Lung (tissue), 12 donors: Measurements from ENCODE around the gene SDS. TPM values are rescaled to one million over a fixed set of nuclear protein-coding genes. Genes with fewer than 3 reads are reported as not detected.

Experiments
- ATAC-seq: fragments of 200-7000 bp; cut with Tn5 transposase; one replicate; pipeline ENCODE4 v1.9.1; 2020; ENCODE audit warnings: moderate number of reproducible peaks; ENCODE audit not compliant: insufficient read depth, low FRiP score
- DNase-seq, 3 donors: peaks; one replicate each; pipeline ENCODE4 v3.0.0-alpha.2; 2013 to 2017
- H3K27ac ChIP-seq, 2 donors: one replicate each; pipeline ENCODE4 v1.5.1; 2013; ENCODE audit warnings: mild to moderate bottlenecking in 2 of 2, moderate library complexity in 2 of 2, control low read depth in 1 of 2, inconsistent platforms in 1 of 2, low read depth in 1 of 2, low read length in 1 of 2
- H3K27me3 ChIP-seq, 3 donors: one replicate each; pipeline ENCODE4 v1.5.1; 2013; ENCODE audit warnings: low read length in 2 of 3; ENCODE audit not compliant: control insufficient read depth in 3 of 3, insufficient read depth in 3 of 3
- H3K36me3 ChIP-seq, 4 donors: one replicate each; pipeline ENCODE4 v1.5.1; 2013; ENCODE audit warnings: low read length in 4 of 4, mild to moderate bottlenecking in 1 of 4, moderate library complexity in 1 of 4; ENCODE audit not compliant: control insufficient read depth in 4 of 4, insufficient read depth in 4 of 4
- H3K4me1 ChIP-seq, 5 donors: one replicate each; pipeline ENCODE4 v1.5.1; 2013; ENCODE audit warnings: low read length in 5 of 5, mild to moderate bottlenecking in 2 of 5, moderate library complexity in 1 of 5; ENCODE audit not compliant: control insufficient read depth in 5 of 5, insufficient read depth in 5 of 5
- H3K4me3 ChIP-seq: one replicate; pipeline ENCODE4 v1.5.1; 2013; ENCODE audit warnings: mild to moderate bottlenecking, control low read depth, moderate library complexity
- H3K9ac ChIP-seq, 2 donors: one replicate each; pipeline ENCODE4 v1.5.1; 2013; ENCODE audit warnings: low read length in 2 of 2, control low read depth in 1 of 2; ENCODE audit not compliant: insufficient read depth in 1 of 2
- H3K9me3 ChIP-seq, 4 donors: one replicate each; pipeline ENCODE4 v1.5.1; 2013; ENCODE audit warnings: low read length in 3 of 4, mild to moderate bottlenecking in 1 of 4, moderate library complexity in 1 of 4; ENCODE audit not compliant: control insufficient read depth in 4 of 4, insufficient read depth in 3 of 4
- WGBS, 2 donors: extraction: QIAGEN DNeasy Blood & Tissue Kit; methylation state at CpG; one replicate each; pipeline ENCODE4 v1.1.7; 2013; 5-methylcytosine and 5-hydroxymethylcytosine counted together
- polyA plus RNA-seq, 2 donors: library from polyadenylated mRNA; stranded (reverse); fragments of 200-250 nt; gene quantifications; one replicate each; pipeline ENCODE4 v1.2.1, GENCODE V29; 2013
- total RNA-seq, 2 donors: library from RNA; depleted of rRNA in 1 of 2; stranded (reverse); fragments of >200 nt in 1 of 2; gene quantifications; one replicate each; pipeline ENCODE4 v1.2.1, GENCODE V29; 2014 to 2021
- TF ChIP-seq, protein P1 (sequence below): IDR thresholded peaks from 2 replicates; pipeline ENCODE4 v1.5.1; 2012; ENCODE audit warnings: mild to moderate bottlenecking; ENCODE audit errors: control extremely low read depth, extremely low read depth
- donor health status: control.
- donor health status: control.
- donor health status: Bipolar disorder and iron deficiency.
- donor health status: healthy.
- donor health status: DM: yes; HTN: yes; CAD: no.

The SDS gene
- total and polyA plus RNA-seq, 4 donors: 0.20 to 8.4 (median 2.1) TPM

- peak in 1 of 3 donors; percentile 12 for DNase-seq
Observed at GRCh38 chr12:113405694-113406093, 2.0 kb upstream of the SDS start.

DNA sequence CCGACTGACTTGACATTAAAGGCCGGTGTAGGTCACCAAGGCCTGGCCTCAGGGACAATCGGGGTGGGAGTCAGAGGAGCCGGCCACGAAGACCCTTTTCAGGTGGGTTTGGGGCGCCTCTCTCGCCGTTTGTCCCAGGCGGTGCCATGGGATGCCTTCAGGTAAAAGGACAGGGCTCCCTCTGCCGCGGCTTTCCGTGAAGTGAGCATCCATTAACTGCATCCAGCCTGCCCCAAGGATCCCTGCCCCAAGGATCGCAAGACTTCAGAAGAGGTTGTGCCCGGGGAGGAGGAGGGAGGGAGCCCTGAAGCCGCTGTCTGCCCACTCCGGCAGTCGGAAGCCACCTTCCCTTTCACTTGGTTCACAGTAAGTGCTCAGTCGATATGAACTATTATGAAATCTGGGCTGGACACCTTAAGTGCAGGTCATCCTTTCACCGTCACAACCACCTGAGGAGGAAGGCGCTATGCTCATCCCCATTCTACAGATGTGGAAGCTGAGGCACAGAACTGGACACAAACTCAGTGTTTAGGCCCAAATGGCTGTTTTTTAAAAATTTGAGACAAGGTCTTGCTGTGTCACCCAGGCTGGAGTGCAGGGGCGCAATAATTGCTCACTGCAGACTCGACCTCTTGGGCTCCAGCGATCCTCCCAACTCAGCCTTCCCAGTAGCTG, 964 bp downstream of the SDS start:
- no peaks in the 10 kb centered on the region for H3K27me3 ChIP-seq
- no peak overlapping the region for H3K9ac ChIP-seq

More at GRCh38 chr12:113405694-113406093, 2.0 kb upstream of the SDS start:
- Histone ChIP-seq H3K36me3 (no peaks in the 10 kb centered on the region), H3K9me3 (no peaks in the 10 kb centered on the region), H3K4me3 (no peak overlapping the region), H3K27ac (no peak overlapping the region), H3K4me1 (no peaks in the 10 kb centered on the region), H3K27me3 (peaks cover 0 to 7% (median 2%) of the 10 kb centered on the region in 3 donors), H3K9ac (no peak overlapping the region)
- TF ChIP-seq, protein P1, sequence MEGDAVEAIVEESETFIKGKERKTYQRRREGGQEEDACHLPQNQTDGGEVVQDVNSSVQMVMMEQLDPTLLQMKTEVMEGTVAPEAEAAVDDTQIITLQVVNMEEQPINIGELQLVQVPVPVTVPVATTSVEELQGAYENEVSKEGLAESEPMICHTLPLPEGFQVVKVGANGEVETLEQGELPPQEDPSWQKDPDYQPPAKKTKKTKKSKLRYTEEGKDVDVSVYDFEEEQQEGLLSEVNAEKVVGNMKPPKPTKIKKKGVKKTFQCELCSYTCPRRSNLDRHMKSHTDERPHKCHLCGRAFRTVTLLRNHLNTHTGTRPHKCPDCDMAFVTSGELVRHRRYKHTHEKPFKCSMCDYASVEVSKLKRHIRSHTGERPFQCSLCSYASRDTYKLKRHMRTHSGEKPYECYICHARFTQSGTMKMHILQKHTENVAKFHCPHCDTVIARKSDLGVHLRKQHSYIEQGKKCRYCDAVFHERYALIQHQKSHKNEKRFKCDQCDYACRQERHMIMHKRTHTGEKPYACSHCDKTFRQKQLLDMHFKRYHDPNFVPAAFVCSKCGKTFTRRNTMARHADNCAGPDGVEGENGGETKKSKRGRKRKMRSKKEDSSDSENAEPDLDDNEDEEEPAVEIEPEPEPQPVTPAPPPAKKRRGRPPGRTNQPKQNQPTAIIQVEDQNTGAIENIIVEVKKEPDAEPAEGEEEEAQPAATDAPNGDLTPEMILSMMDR: no peak
- WGBS, 2 donors: 63 to 76% methylated on average over 3 of the region's 3 CpGs
- no peak for ATAC-seq

GRCh38 chr12:113401066-113402000, 2.4 kb downstream of the SDS start:
- Histone ChIP-seq H3K36me3 (no peaks in the 10 kb centered on the region), H3K4me1 (no peaks in the 10 kb centered on the region), H3K27ac (no peak overlapping the region), H3K27me3 (no peaks in the 10 kb centered on the region), H3K9ac (no peak overlapping the region), H3K9me3 (no peaks in the 10 kb centered on the region), H3K4me3 (no peak overlapping the region)
- DNase-seq (no peak), ATAC-seq (no peak)
- 77 to 87% methylated on average over 13 of the region's 13 CpGs for WGBS, 2 donors
- TF ChIP-seq, protein P1: no peak

More for the DNA sequence above, 964 bp downstream of the SDS start:
- TF ChIP-seq, protein P1: no peak
- 89 to 93% methylated on average over 23 of the region's 23 CpGs for WGBS, 2 donors
- no peak for DNase-seq
- H3K4me3 ChIP-seq: no peak overlapping the region
- no peak for ATAC-seq
- no peaks in the 10 kb centered on the region for H3K9me3 ChIP-seq
- no peaks in the 10 kb centered on the region for H3K4me1 ChIP-seq
- H3K36me3 ChIP-seq: no peaks in the 10 kb centered on the region
- no peak overlapping the region for H3K27ac ChIP-seq
